ENCODE results near the gene SLC22A7.

Gene SLC22A7

DNA sequence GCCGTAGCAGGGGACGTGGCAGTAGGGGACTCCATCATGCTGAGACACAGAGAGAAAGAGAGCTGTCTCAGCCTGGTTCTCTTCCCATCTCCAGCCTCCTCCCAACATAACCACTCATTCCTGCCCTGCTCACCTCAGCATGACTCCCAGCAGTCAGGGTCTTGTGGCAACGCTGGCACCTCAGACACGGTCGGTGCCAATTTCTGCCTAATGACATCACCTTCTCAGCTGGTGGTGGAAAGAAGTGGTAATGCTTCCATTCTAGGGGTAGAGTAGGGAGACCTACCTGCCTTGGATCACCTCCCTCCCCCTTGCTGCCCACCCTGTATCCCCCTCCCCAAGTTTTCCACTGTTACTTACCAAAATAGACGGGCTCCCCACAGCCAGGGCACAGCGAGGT lies 8.0 kb downstream of the SLC22A7 start:
- no peaks in the 10 kb centered on the region for H3K4me1 ChIP-seq
- H3K9ac ChIP-seq: no peak overlapping the region
- no peaks in the 10 kb centered on the region for H3K79me2 ChIP-seq
- TF ChIP-seq CTCF (IDR thresholded peaks at IDR 0.05): no peak
- no peaks in the 10 kb centered on the region for H3K27me3 ChIP-seq (ENCODE audit: control insufficient read depth, insufficient read depth, low read length)
- no peak overlapping the region for H3K27ac ChIP-seq
- no peak overlapping the region for H3K4me3 ChIP-seq (ENCODE audit: low read depth, low read length)
- H3K36me3 ChIP-seq (ENCODE audit: control insufficient read depth, insufficient read depth, low read length): no peaks in the 10 kb centered on the region
- H2AFZ ChIP-seq: no peak overlapping the region
- H3K9me3 ChIP-seq (ENCODE audit: control insufficient read depth, low read length): no peaks in the 10 kb centered on the region
- H3K4me2 ChIP-seq (ENCODE audit: low read length): no peak overlapping the region

GRCh38 chr6:43307451-43308100 lies 9.5 kb downstream of the SLC22A7 start:
- Histone ChIP-seq H3K79me2 (no peaks in the 10 kb centered on the region), H3K4me3 (ENCODE audit: low read depth, low read length) (no peak overlapping the region), H3K4me1 (no peaks in the 10 kb centered on the region), H2AFZ (no peak overlapping the region), H3K36me3 (ENCODE audit: control insufficient read depth, insufficient read depth, low read length) (no peaks in the 10 kb centered on the region), H3K9ac (no peak overlapping the region), H3K4me2 (ENCODE audit: low read length) (no peak overlapping the region), H3K27ac (no peak overlapping the region), H3K9me3 (ENCODE audit: control insufficient read depth, low read length) (no peaks in the 10 kb centered on the region), H3K27me3 (ENCODE audit: control insufficient read depth, insufficient read depth, low read length) (no peaks in the 10 kb centered on the region)
- TF ChIP-seq CTCF (IDR thresholded peaks at IDR 0.05): no peak

- no peaks in the 10 kb centered on the region for H3K4me1 ChIP-seq
- H3K36me3 ChIP-seq (ENCODE audit: control insufficient read depth, insufficient read depth, low read length): no peaks in the 10 kb centered on the region
- H3K4me3 ChIP-seq (ENCODE audit: low read depth, low read length): peak within 1 kb of the TSS; percentile 36
- H3K9ac ChIP-seq: no peak within 1 kb of the TSS
- no peaks in the 10 kb centered on the region for H3K27me3 ChIP-seq (ENCODE audit: control insufficient read depth, insufficient read depth, low read length)
- peak; percentile 49 for TF ChIP-seq CTCF (IDR thresholded peaks at IDR 0.05)
- H3K4me2 ChIP-seq (ENCODE audit: low read length): peak within 1 kb of the TSS; percentile 77
- H3K79me2 ChIP-seq: no peaks in the 10 kb centered on the region
- no peaks in the 10 kb centered on the region for H3K9me3 ChIP-seq (ENCODE audit: control insufficient read depth, low read length)
- no peak within 1 kb of the TSS for H3K27ac ChIP-seq
- H2AFZ ChIP-seq: peak within 1 kb of the TSS; percentile 85
These were observed 10.3 kb downstream of the SLC22A7 start, which contains the start of gene CRIP3 for GRCh38 chr6:43308101-43308989. CRIP3 (minus strand) TSS chr6:43308826; CDS start chr6:43308792, 34 bp downstream.

- peak overlapping the region; percentile 36 for H3K4me3 ChIP-seq (ENCODE audit: low read depth, low read length)
- H2AFZ ChIP-seq: peak overlapping the region; percentile 85
- H3K79me2 ChIP-seq: no peaks in the 10 kb centered on the region
- TF ChIP-seq CTCF (IDR thresholded peaks at IDR 0.05): no peak
- no peak overlapping the region for H3K9ac ChIP-seq
- H3K4me1 ChIP-seq: no peaks in the 10 kb centered on the region
- H3K27me3 ChIP-seq (ENCODE audit: control insufficient read depth, insufficient read depth, low read length): no peaks in the 10 kb centered on the region
- no peaks in the 10 kb centered on the region for H3K36me3 ChIP-seq (ENCODE audit: control insufficient read depth, insufficient read depth, low read length)
- H3K27ac ChIP-seq: no peak overlapping the region
- peak overlapping the region; percentile 77 for H3K4me2 ChIP-seq (ENCODE audit: low read length)
- no peaks in the 10 kb centered on the region for H3K9me3 ChIP-seq (ENCODE audit: control insufficient read depth, low read length)
These were observed 11.0 kb downstream of the SLC22A7 start for GRCh38 chr6:43308990-43309477.

Measured in parathyroid adenoma (tissue), 2 donors.